Stimulated activated CD8-positive, alpha-beta memory T cell treated with anti-CD3 and anti-CD28 coated beads, Interleukin-15, amount 100 ng/mL, for 24 hours (primary cell): ENCODE measurements around the gene MAPKAPK2.
A peak's percentile ranks its signal among the peaks of the same experiment; 100 is the strongest.

Experiments
- DNase-seq: peaks from one replicate; pipeline ENCODE4 v3.0.0-alpha.2; 2020; ENCODE audit warnings: low read depth

Gene MAPKAPK2

GRCh38 chr1:206722751-206723461 is 38.2 kb downstream of the MAPKAPK2 start:
- no peak for DNase-seq

DNA sequence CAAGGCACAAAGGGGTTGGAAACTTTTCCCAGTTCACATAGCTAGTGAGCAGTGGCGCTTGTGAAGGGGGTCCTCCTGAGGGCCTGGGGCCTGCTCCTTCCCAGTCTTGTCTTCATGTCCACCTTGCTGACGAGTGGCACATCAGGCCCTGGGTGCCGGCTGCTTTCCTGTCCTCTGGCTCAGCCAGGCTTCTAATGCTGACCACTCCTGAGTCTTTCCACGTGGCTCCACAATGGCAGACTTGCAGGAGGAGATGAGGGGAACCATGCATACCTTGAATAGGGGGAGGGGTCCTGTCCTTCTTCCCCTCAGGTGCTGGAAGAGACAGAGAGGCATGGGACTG is 38.7 kb downstream of the MAPKAPK2 start:
- DNase-seq = no peak

DNA sequence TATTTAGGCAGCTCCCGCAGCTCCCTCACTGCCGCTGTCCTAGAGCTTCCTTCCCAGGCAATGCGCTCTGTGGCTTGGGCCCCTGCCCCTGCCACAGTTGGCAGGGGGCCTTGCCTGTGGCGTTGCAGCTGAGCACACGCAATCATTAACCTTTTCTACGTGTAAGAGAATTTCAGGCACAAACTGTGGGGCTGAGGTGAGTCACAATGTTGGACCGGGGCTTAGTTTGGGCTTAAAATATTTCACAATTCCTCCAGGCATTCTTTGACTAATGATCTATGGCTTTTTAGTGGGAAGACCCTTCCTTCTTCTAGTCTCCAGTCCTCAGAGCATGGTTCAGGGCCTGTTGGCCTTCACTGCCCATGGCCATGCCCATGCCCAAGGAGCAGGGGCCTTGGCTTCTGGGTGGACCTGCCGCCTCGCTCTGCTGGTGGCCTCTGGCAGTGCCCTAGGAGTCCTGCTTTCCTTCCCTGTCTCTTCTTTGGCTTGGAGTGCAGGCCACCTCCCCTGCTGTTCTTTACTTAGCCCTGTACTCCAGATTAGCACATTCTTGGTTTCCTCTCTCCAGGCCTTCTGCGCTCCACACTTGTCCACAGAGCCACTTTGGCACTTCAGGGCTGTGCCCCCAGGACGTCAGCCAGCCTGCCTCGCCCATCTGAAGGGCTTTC is 39.2 kb downstream of the MAPKAPK2 start:
- no peak for DNase-seq

- DNase-seq = no peak
Observed at GRCh38 chr1:206725109-206725963, 40.6 kb downstream of the MAPKAPK2 start.

DNA sequence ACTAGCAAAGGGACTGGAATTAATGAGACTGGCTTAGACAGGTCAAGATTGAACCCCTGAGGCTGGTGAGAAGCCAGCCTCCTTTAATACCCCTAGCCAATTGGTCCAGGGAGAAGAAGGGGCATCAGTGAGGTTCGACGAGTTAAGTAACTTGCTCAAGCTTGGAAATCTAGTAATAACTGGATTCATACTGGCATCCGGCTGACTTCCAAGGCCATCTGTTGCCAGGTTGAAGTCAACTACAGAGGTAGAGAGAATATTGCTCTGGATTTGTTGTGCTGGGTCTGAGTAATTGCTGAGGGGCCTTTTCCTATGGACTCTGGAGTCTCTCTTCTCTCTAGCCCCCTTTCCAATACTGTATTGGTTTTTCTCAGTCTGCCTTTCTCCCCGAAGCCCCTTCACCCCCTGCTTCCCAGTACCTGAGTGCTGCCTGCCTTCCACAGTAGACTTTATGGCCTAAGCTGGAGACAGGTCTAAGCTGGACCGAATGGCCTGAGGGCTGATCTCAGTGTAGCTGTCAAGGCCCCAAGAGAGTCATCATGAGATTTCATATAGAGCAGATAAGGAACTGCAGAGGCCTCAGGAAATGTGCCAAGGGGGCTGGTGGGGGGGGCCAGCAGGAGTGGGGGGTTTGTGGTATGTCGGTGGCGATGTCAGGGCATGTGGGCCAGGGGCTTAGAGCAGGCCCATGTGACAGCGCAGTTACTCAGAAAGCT is 43.4 kb downstream of the MAPKAPK2 start:
- DNase-seq = no peak

DNA sequence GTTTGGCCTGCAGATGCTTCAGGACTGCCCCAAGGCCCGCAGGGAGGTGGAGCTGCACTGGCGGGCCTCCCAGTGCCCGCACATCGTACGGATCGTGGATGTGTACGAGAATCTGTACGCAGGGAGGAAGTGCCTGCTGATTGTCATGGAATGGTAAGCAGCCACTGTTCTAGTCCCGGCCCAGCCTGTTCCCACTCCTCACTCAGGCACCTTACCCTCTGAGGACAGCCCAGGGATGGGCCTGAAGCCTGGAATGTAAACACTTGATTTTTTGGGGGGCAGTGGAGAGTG is 43.9 kb downstream of the MAPKAPK2 start:
- DNase-seq = no peak

GRCh38 chr1:206729050-206729449 is 44.3 kb downstream of the MAPKAPK2 start:
- DNase-seq = no peak

DNA sequence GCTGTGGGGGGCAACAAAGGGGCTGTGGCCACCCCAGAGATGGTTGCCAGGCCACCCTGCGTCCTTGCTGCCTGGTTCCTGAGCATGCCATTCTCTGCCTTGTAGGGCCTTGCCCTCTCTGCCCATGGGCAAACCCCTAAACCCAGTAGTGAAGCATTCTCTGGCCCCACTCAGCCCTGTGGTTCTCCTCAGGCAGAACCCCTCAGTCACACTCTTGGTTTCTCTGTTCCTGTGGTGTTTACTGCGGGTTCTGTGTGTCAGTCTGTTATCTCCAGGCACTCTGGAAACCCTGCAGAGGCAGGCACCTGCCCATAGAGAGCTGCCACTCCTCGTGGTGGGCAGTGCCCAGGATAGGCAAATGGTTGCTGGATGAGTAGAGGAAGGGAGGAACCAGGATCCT is 44.8 kb downstream of the MAPKAPK2 start:
- no peak for DNase-seq

DNA sequence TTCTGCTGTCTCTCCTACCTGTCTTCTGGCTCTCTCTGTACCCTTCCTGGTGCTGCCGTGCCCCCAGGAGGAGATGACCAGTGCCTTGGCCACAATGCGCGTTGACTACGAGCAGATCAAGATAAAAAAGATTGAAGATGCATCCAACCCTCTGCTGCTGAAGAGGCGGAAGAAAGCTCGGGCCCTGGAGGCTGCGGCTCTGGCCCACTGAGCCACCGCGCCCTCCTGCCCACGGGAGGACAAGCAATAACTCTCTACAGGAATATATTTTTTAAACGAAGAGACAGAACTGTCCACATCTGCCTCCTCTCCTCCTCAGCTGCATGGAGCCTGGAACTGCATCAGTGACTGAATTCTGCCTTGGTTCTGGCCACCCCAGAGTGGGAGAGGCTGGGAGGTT is 47.8 kb downstream of the MAPKAPK2 start:
- DNase-seq = no peak

- DNase-seq = no peak
Observed at GRCh38 chr1:206732992-206733391, 48.3 kb downstream of the MAPKAPK2 start.

GRCh38 chr1:206734499-206735142 is 49.9 kb downstream of the MAPKAPK2 start:
- DNase-seq = peak; percentile 69

- DNase-seq = no peak
Observed at GRCh38 chr1:206735553-206736031, 50.9 kb downstream of the MAPKAPK2 start.

- DNase-seq = no peak
Observed at GRCh38 chr1:206736878-206737728, 52.4 kb downstream of the MAPKAPK2 start.

DNA sequence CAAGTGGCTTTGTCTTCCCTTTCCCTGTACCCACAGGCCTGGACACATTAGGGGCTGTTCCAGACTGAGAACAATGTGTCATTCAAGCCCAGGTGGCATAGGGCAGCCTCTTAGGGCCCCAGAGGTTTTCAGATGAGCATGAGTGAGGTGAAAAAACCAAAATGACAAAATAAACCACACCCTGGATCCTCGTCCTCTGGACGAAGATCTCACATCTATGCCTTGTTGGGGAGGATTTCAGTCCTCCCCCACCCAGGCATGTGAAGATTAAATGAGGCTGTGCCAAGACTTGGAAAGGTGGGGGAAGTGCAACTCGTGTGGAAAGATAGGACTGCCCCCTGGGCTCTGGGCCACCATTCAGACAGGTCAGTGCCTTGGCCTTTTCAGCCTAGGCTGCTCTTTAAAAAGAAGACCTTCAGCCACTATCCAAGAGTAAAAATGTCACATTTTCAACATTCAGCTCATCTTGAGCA is 53.1 kb downstream of the MAPKAPK2 start:
- no peak for DNase-seq

- DNase-seq = no peak
Observed at GRCh38 chr1:206738370-206739366, 54.0 kb downstream of the MAPKAPK2 start.

- no peak for DNase-seq
Observed at GRCh38 chr1:206739411-206740076, 54.8 kb downstream of the MAPKAPK2 start.

GRCh38 chr1:206741142-206741701 is 56.5 kb downstream of the MAPKAPK2 start:
- no peak for DNase-seq

- DNase-seq = no peak
Observed at GRCh38 chr1:206742719-206743383, 58.1 kb downstream of the MAPKAPK2 start.
